ENCODE measurements around the gene NR2F2. TPM values are rescaled to one million over a fixed set of nuclear protein-coding genes. Genes with fewer than 3 reads are reported as not detected.

NR2F2 gene
- total and polyA plus RNA-seq, 2 donors (not counting 1 experiment from before 2014, with no cell fraction given): not detected

GRCh38 chr15:96366526-96366877, 36.0 kb downstream of the NR2F2 start:
- H3K4me3 Mint-ChIP-seq: no peak overlapping the region
- H3K9me3 Mint-ChIP-seq (ENCODE audit: insufficient read depth): no peaks in the 10 kb centered on the region
- Histone ChIP-seq H3K36me3 (replicated peaks in 1 of 2; ENCODE audit: control extremely low read depth in 1 of 2, control insufficient read depth in 1 of 2, extremely low read depth in 1 of 2, insufficient read depth in 2 of 2, low read length in 1 of 2) (no peaks in the 10 kb centered on the region), H3K4me2 (replicated peaks; ENCODE audit: low read depth, low read length, poor library complexity, severe bottlenecking) (no peak overlapping the region), H3K9ac (ENCODE audit: low read length) (no peak overlapping the region), H2AFZ (ENCODE audit: insufficient read depth, low read depth, low read length, poor library complexity, severe bottlenecking) (no peak overlapping the region), H3K4me3 (ENCODE audit: control extremely low read depth in 1 of 5, extremely low read depth in 1 of 5, insufficient read depth in 1 of 5, low read depth in 2 of 5, low read length in 4 of 5) (no peak overlapping the region), H3K27me3 (replicated peaks in 1 of 4; ENCODE audit: control extremely low read depth in 1 of 4, control insufficient read depth in 3 of 4, insufficient read depth in 4 of 4, low read length in 3 of 4) (peaks cover 0 to 70% (median 36%) of the 10 kb centered on the region in 4 experiments), H3K79me2 (ENCODE audit: control insufficient read depth, insufficient read depth, low read length) (no peaks in the 10 kb centered on the region), H3K4me1 (ENCODE audit: control insufficient read depth in 2 of 2, insufficient read depth in 2 of 2, low read length in 2 of 2) (no peaks in the 10 kb centered on the region), H3K27ac (ENCODE audit: low read length in 2 of 2) (no peak overlapping the region), H3K9me3 (ENCODE audit: control extremely low read depth in 1 of 3, control insufficient read depth in 2 of 3, insufficient read depth in 1 of 3, low read length in 2 of 3) (peaks cover 0 to 51% (median 0%) of the 10 kb centered on the region in 3 donors), H4K20me1 (ENCODE audit: control insufficient read depth, insufficient read depth, low read length, poor library complexity, severe bottlenecking) (no peaks in the 10 kb centered on the region)
- DNase-seq: no peak
- no peak for ATAC-seq (ENCODE audit: low read depth)
- ChIA-PET POLR2A (no interaction called here), CTCF (no interaction called here)
- no peaks in the 10 kb centered on the region for H3K4me1 Mint-ChIP-seq
- TF ChIP-seq EZH2 (IDR thresholded peaks at IDR 0.05; ENCODE audit: borderline replicate concordance, insufficient read depth, low read depth, low read length, poor library complexity, severe bottlenecking): no peak
- TF ChIP-seq, protein P1, sequence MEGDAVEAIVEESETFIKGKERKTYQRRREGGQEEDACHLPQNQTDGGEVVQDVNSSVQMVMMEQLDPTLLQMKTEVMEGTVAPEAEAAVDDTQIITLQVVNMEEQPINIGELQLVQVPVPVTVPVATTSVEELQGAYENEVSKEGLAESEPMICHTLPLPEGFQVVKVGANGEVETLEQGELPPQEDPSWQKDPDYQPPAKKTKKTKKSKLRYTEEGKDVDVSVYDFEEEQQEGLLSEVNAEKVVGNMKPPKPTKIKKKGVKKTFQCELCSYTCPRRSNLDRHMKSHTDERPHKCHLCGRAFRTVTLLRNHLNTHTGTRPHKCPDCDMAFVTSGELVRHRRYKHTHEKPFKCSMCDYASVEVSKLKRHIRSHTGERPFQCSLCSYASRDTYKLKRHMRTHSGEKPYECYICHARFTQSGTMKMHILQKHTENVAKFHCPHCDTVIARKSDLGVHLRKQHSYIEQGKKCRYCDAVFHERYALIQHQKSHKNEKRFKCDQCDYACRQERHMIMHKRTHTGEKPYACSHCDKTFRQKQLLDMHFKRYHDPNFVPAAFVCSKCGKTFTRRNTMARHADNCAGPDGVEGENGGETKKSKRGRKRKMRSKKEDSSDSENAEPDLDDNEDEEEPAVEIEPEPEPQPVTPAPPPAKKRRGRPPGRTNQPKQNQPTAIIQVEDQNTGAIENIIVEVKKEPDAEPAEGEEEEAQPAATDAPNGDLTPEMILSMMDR (IDR thresholded peaks at IDR 0.05): no peak
- H3K27me3 Mint-ChIP-seq: peaks cover 65% of the 10 kb centered on the region
- WGBS (ENCODE audit: insufficient coverage): 14% methylated on average over 22 of the region's 22 CpGs
- intact Hi-C loops (cut with micrococcal nuclease): no loop called here
- no peak overlapping the region for H3K27ac Mint-ChIP-seq

- Histone ChIP-seq H3K4me3 (ENCODE audit: control extremely low read depth in 1 of 5, extremely low read depth in 1 of 5, insufficient read depth in 1 of 5, low read depth in 2 of 5, low read length in 4 of 5) (no peak overlapping the region), H3K9ac (ENCODE audit: low read length) (no peak overlapping the region), H2AFZ (ENCODE audit: insufficient read depth, low read depth, low read length, poor library complexity, severe bottlenecking) (no peak overlapping the region), H3K79me2 (ENCODE audit: control insufficient read depth, insufficient read depth, low read length) (no peaks in the 10 kb centered on the region), H3K4me1 (ENCODE audit: control insufficient read depth in 2 of 2, insufficient read depth in 2 of 2, low read length in 2 of 2) (no peaks in the 10 kb centered on the region), H3K9me3 (ENCODE audit: control extremely low read depth in 1 of 3, control insufficient read depth in 2 of 3, insufficient read depth in 1 of 3, low read length in 2 of 3) (peaks cover 0 to 48% (median 0%) of the 10 kb centered on the region in 3 donors), H3K4me2 (replicated peaks; ENCODE audit: low read depth, low read length, poor library complexity, severe bottlenecking) (no peak overlapping the region), H3K27ac (ENCODE audit: low read length in 2 of 2) (no peak overlapping the region), H3K36me3 (replicated peaks in 1 of 2; ENCODE audit: control extremely low read depth in 1 of 2, control insufficient read depth in 1 of 2, extremely low read depth in 1 of 2, insufficient read depth in 2 of 2, low read length in 1 of 2) (no peaks in the 10 kb centered on the region), H4K20me1 (ENCODE audit: control insufficient read depth, insufficient read depth, low read length, poor library complexity, severe bottlenecking) (no peaks in the 10 kb centered on the region), H3K27me3 (replicated peaks in 1 of 4; ENCODE audit: control extremely low read depth in 1 of 4, control insufficient read depth in 3 of 4, insufficient read depth in 4 of 4, low read length in 3 of 4) (peaks cover 0 to 60% (median 30%) of the 10 kb centered on the region in 4 experiments)
- DNase-seq (no peak), ATAC-seq (ENCODE audit: low read depth) (no peak)
- CTCF ChIA-PET: interaction anchor here (0.5 kb wide), 1 partner anchor 10 kb away, joined by 3 read pairs; no protein-coding TSS in a partner anchor
- Mint-ChIP-seq H3K27ac (no peak overlapping the region), H3K9me3 (ENCODE audit: insufficient read depth) (no peaks in the 10 kb centered on the region), H3K4me1 (no peaks in the 10 kb centered on the region), H3K4me3 (no peak overlapping the region), H3K27me3 (peaks cover 62% of the 10 kb centered on the region)
- TF ChIP-seq EZH2 (IDR thresholded peaks at IDR 0.05; ENCODE audit: borderline replicate concordance, insufficient read depth, low read depth, low read length, poor library complexity, severe bottlenecking): no peak
- TF ChIP-seq, protein P1 (IDR thresholded peaks at IDR 0.05): no peak
- intact Hi-C loops (cut with micrococcal nuclease): no loop called here
- POLR2A ChIA-PET: no interaction called here
- 16% methylated on average over 28 of the region's 31 CpGs for WGBS (ENCODE audit: insufficient coverage)
Measured at GRCh38 chr15:96367311-96368200, 37.1 kb downstream of the NR2F2 start.
